ENCODE measurements around the gene ZNF609. TPM values are rescaled to one million over a fixed set of nuclear protein-coding genes. Genes with fewer than 3 reads are reported as not detected.

The ZNF609 gene
- total RNA-seq, 2 donors from 2014 or later: 13.4 to 23.7 TPM

GRCh38 chr15:64717130-64717529 is 256.8 kb downstream of the ZNF609 start:
- no peak for DNase-seq (ENCODE audit: low spot score)
- Histone ChIP-seq H3K27me3 (no peaks in the 10 kb centered on the region), H3K4me3 (no peak overlapping the region), H3K9me3 (no peaks in the 10 kb centered on the region), H3K4me1 (peaks cover 0 to 36% of the 10 kb centered on the region in 2 donors), H3K36me3 (peaks cover 28% of the 10 kb centered on the region), H3K27ac (peak overlapping the region; percentile 81 to 87)
- TF ChIP-seq, protein P1, sequence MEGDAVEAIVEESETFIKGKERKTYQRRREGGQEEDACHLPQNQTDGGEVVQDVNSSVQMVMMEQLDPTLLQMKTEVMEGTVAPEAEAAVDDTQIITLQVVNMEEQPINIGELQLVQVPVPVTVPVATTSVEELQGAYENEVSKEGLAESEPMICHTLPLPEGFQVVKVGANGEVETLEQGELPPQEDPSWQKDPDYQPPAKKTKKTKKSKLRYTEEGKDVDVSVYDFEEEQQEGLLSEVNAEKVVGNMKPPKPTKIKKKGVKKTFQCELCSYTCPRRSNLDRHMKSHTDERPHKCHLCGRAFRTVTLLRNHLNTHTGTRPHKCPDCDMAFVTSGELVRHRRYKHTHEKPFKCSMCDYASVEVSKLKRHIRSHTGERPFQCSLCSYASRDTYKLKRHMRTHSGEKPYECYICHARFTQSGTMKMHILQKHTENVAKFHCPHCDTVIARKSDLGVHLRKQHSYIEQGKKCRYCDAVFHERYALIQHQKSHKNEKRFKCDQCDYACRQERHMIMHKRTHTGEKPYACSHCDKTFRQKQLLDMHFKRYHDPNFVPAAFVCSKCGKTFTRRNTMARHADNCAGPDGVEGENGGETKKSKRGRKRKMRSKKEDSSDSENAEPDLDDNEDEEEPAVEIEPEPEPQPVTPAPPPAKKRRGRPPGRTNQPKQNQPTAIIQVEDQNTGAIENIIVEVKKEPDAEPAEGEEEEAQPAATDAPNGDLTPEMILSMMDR (IDR thresholded peaks at IDR 0.05): no peak

DNA sequence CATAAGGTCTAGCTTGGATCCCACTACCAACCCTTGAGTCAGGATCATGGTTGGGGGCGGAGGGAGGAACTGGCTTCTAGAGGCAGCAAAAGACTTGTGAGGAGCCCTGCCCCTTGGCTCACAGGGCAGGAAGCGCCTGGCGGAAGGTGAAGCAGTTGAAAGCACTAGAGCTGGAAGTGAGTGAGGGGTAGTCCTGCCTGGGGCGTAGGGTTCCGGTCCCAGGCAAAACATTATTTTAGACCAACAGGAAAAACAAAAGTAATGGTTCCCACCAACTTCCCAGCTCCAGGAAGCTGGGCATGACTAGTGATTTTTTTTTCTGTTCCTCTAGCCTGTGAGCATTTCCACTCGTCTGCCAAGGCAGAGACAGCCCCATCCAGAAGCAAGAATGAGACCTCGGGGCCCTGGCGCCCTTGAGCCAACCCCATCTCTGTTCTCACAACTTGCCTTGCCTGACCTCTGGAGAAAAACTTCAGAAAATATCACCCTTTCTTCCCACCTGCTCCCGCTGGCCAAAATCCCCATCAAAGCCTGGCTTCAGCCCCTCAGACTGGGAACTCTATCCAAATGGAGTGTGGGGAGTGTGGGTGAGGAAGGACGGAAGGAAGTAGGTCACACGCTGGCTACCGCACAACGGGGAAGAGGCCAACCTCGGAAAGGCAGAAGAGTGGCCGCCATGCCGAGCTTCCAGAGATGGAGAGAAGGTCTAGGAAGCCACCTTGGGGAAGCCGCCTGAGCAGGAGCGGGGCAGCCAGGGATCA is 257.5 kb downstream of the ZNF609 start:
- H3K9me3 ChIP-seq: no peaks in the 10 kb centered on the region
- H3K27me3 ChIP-seq: no peaks in the 10 kb centered on the region
- H3K27ac ChIP-seq: peak overlapping the region; percentile 81 to 87
- TF ChIP-seq, protein P1 (IDR thresholded peaks at IDR 0.05): no peak
- H3K4me3 ChIP-seq: peak overlapping the region; percentile 17 to 36
- no peak for DNase-seq (ENCODE audit: low spot score)
- H3K4me1 ChIP-seq: peaks cover 0 to 36% of the 10 kb centered on the region in 2 donors
- H3K36me3 ChIP-seq: peaks cover 28% of the 10 kb centered on the region

- peaks cover 17% of the 10 kb centered on the region for H3K36me3 ChIP-seq
- H3K9me3 ChIP-seq: no peaks in the 10 kb centered on the region
- DNase-seq (ENCODE audit: low spot score): no peak
- no peaks in the 10 kb centered on the region for H3K27me3 ChIP-seq
- TF ChIP-seq, protein P1 (IDR thresholded peaks at IDR 0.05): no peak
- no peak overlapping the region for H3K4me3 ChIP-seq
- H3K4me1 ChIP-seq: peaks cover 0 to 36% of the 10 kb centered on the region in 2 donors
- H3K27ac ChIP-seq: peak overlapping the region; percentile 81 to 87
Measured at GRCh38 chr15:64720188-64720587, 259.8 kb downstream of the ZNF609 start.

GRCh38 chr15:64730151-64730550 is 269.8 kb downstream of the ZNF609 start:
- no peaks in the 10 kb centered on the region for H3K27me3 ChIP-seq
- no peak overlapping the region for H3K4me3 ChIP-seq
- H3K9me3 ChIP-seq: no peaks in the 10 kb centered on the region
- no peaks in the 10 kb centered on the region for H3K4me1 ChIP-seq
- TF ChIP-seq, protein P1 (IDR thresholded peaks at IDR 0.05): no peak
- no peak for DNase-seq (ENCODE audit: low spot score)
- peaks cover 23% of the 10 kb centered on the region for H3K36me3 ChIP-seq
- no peak overlapping the region for H3K27ac ChIP-seq

- Histone ChIP-seq H3K27me3 (no peaks in the 10 kb centered on the region), H3K4me3 (no peak overlapping the region), H3K27ac (no peak overlapping the region), H3K36me3 (peaks cover 27% of the 10 kb centered on the region), H3K9me3 (no peaks in the 10 kb centered on the region), H3K4me1 (no peaks in the 10 kb centered on the region)
- TF ChIP-seq, protein P1 (IDR thresholded peaks at IDR 0.05): peak; percentile 77 to 90
- DNase-seq (ENCODE audit: low spot score): peak; percentile 84
Measured at GRCh38 chr15:64731012-64731804, 270.8 kb downstream of the ZNF609 start.
